A204.1 (cell line): Measurements from ENCODE around the gene AKAP13.
"Not testable (repeated sequence)": the region's sequence is repeated elsewhere in the genome, so short reads cannot be mapped to it uniquely, and the experiment has no call there.

Experiments used
- FAIRE-seq: peaks from 2 replicates; lab custom pipeline; 2012; peaks lifted over from hg19 to GRCh38; lab: Jason Lieb, UNC

Gene AKAP13

DNA sequence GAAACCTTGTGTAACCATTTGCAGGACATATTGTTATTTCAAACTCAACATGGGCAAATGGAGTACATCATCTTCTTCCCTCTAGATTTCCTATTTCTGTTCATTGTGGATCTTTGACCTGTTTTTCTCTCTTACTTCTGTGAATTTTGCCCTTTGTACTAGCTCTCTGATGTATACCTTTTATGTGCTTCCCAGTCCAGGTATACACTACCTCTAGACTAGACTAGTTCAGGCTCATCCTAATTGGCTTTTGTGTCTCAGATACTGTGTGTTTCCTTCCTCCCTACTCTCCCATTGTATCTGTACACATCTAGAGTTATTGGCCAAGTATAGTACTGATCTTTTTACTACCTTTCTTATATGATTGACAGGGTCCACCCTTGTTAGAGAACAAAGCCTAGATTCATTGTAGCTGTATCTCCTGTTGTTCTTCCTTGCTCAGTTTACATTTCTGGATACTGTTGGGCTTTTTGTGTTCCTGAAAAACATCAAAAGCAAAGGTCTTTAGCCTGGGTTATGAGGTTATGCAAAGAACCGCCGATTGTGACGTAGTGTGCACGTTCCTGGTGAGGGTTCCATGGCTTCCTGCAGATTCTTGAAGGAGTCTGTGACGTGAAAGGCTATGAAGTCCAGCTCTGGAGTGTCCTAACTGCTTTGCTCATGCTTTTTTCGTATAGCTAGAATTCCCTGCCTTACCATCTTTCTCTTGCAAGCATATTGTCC is 247.0 kb downstream of the AKAP13 start:
- FAIRE-seq: no peak

- FAIRE-seq: no peak
These were observed 249.9 kb downstream of the AKAP13 start for GRCh38 chr15:85630311-85630710.

DNA sequence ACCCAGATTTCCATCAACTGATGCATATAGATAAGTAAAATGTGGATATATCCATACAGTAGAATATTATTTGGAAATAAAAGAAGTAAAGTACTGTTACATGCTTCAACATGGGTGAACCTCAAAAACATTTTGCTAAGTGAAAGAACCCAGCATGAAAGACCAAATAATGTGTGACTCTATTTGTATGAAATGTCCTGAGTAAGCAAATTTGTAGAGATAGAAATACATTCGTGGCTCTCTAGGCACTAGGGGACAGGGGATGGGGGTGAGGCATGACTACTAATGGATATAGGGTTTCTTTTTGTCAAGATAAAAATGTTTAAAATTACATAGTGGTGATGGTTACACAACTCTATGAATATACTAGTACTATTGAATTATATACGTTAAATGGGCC is 250.6 kb downstream of the AKAP13 start:
- FAIRE-seq: no peak

- FAIRE-seq: no peak
These were observed 251.6 kb downstream of the AKAP13 start for GRCh38 chr15:85632014-85632413.

- FAIRE-seq: no peak
These were observed 253.5 kb downstream of the AKAP13 start for GRCh38 chr15:85633859-85634258.

- FAIRE-seq: no peak
These were observed 255.9 kb downstream of the AKAP13 start for GRCh38 chr15:85636351-85636750.

GRCh38 chr15:85639752-85640381 is 259.5 kb downstream of the AKAP13 start:
- no peak for FAIRE-seq

- FAIRE-seq: no peak
These were observed 261.8 kb downstream of the AKAP13 start for GRCh38 chr15:85642065-85642692.

- no peak for FAIRE-seq
These were observed 262.3 kb downstream of the AKAP13 start for GRCh38 chr15:85642693-85643066.

GRCh38 chr15:85646538-85647091 is 266.2 kb downstream of the AKAP13 start:
- FAIRE-seq: no peak

- FAIRE-seq: no peak
These were observed 269.0 kb downstream of the AKAP13 start for GRCh38 chr15:85649372-85649771.

GRCh38 chr15:85651548-85651947 is 271.1 kb downstream of the AKAP13 start:
- FAIRE-seq: no peak

GRCh38 chr15:85652457-85652856 is 272.1 kb downstream of the AKAP13 start:
- FAIRE-seq: no peak

DNA sequence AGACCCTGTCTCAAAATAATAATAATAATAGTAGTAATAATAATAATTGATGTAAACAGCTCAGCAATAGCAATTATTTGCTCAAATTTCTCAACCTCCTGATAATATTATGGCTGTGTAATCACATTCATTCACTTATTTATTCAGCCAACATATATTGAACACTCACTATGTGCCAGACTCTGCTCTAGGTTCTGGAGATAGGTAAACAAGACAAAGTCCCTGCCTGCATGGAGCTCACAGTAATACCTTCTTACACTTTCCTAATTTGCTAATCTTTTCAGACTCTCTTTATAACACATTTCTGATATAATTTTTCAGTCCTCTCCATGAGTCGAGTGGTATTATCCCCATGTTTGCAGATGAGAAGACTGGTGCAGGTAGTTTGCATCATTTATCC is 276.7 kb downstream of the AKAP13 start:
- FAIRE-seq: no peak

GRCh38 chr15:85658816-85659215 is 278.4 kb downstream of the AKAP13 start:
- FAIRE-seq: no peak

DNA sequence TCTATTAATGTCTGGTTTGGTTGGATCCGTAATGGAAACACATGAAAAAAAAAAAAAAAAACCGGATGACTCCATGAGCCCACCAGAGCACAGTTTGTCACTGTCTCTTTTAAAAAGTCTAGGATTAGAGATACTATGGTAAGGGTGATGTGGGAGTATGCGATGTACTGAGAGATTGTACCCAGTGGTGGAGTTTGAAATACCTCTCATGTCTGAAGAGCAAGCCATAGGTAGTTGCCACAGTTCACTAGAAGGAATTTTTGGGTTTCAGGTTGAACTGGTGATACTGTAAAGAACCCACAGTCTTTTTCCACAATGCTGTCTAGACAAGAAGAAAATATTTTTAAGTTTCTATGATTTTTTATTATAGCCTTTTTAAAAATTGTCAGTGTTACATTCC is 281.5 kb downstream of the AKAP13 start:
- FAIRE-seq: no peak

DNA sequence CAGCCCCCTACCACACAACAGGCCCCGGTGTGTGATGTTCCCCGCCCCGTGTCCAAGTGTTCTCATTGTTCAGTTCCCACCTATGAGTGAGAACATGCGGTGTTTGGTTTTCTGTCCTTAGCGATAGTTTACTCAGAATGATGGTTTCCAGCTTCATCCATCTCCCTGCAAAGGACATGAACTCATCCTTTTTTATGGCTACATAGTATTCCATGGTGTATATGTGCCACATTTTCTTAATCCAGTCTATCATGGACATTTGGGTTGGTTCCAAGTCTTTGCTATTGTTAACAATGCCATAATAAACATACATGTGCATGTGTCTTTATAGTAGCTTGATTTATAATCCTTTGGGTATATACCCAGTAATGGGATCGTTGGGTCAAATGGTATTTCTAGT is 285.3 kb downstream of the AKAP13 start:
- not testable (repeated sequence) for FAIRE-seq

- FAIRE-seq: no peak
These were observed 287.4 kb downstream of the AKAP13 start for GRCh38 chr15:85667491-85668424.

- FAIRE-seq: no peak
These were observed 290.8 kb downstream of the AKAP13 start for GRCh38 chr15:85671156-85671555.

- FAIRE-seq: no peak
These were observed 292.1 kb downstream of the AKAP13 start for GRCh38 chr15:85672332-85673084.

- FAIRE-seq: no peak
These were observed 292.9 kb downstream of the AKAP13 start for GRCh38 chr15:85673326-85673725.
